HG03571 (cell line): ENCODE results near the gene ATP2A2.
"Not testable (repeated sequence)": the region's sequence is repeated elsewhere in the genome, so short reads cannot be mapped to it uniquely, and the experiment has no call there.

Experiments
- ATAC-seq: cut with Tn5 transposase; IDR thresholded peaks from one replicate; pipeline ENCODE4 v1.9.1; 2021; ENCODE audit not compliant: unreplicated experiment

ATP2A2 gene

GRCh38 chr12:110340261-110340660, 59.2 kb downstream of the ATP2A2 start:
- not testable (repeated sequence) for ATAC-seq

GRCh38 chr12:110340706-110341105, 59.7 kb downstream of the ATP2A2 start:
- no peak for ATAC-seq

- ATAC-seq, result no peak
Measured at GRCh38 chr12:110342157-110342556, 61.1 kb downstream of the ATP2A2 start.

GRCh38 chr12:110343114-110343513, 62.1 kb downstream of the ATP2A2 start:
- no peak for ATAC-seq

GRCh38 chr12:110343736-110344555, 62.9 kb downstream of the ATP2A2 start:
- ATAC-seq, result no peak

GRCh38 chr12:110344657-110345056, 63.6 kb downstream of the ATP2A2 start:
- no peak for ATAC-seq

GRCh38 chr12:110345176-110345661, 64.2 kb downstream of the ATP2A2 start:
- no peak for ATAC-seq

- no peak for ATAC-seq
Measured at GRCh38 chr12:110345963-110346362, 64.9 kb downstream of the ATP2A2 start.

- no peak for ATAC-seq
Measured at GRCh38 chr12:110347767-110348166, 66.7 kb downstream of the ATP2A2 start.

- ATAC-seq, result no peak
Measured at GRCh38 chr12:110348431-110349059, 67.5 kb downstream of the ATP2A2 start.

- ATAC-seq, result no peak
Measured at GRCh38 chr12:110349096-110349495, 68.0 kb downstream of the ATP2A2 start.

- no peak for ATAC-seq
Measured at GRCh38 chr12:110349514-110350151, 68.6 kb downstream of the ATP2A2 start.

- no peak for ATAC-seq
Measured at GRCh38 chr12:110351119-110351518, 70.1 kb downstream of the ATP2A2 start.

- ATAC-seq, result no peak
Measured at GRCh38 chr12:110352401-110352800, 71.4 kb downstream of the ATP2A2 start.

GRCh38 chr12:110353211-110353965, 72.3 kb downstream of the ATP2A2 start:
- ATAC-seq, result no peak

- no peak for ATAC-seq
Measured at GRCh38 chr12:110354172-110354780, 73.2 kb downstream of the ATP2A2 start.

GRCh38 chr12:110355073-110355472, 74.0 kb downstream of the ATP2A2 start:
- ATAC-seq, result no peak

- ATAC-seq, result not testable (repeated sequence)
Measured at GRCh38 chr12:110358384-110359097, 77.5 kb downstream of the ATP2A2 start.

- no peak for ATAC-seq
Measured at GRCh38 chr12:110361216-110361615, 80.2 kb downstream of the ATP2A2 start.
